ENCODE measurements around the gene CCM2.

GRCh38 chr7:44995555-44996493, 4.2 kb upstream of the CCM2 start:
- TF ChIP-seq CTCF (IDR thresholded peaks at IDR 0.05) = no peak
- no peak for TF ChIP-seq POLR2A (IDR thresholded peaks at IDR 0.05)
- no peak for TF ChIP-seq POLR2AphosphoS5 (IDR thresholded peaks at IDR 0.05)
